ENCODE results near the gene CKS2. TPM values are rescaled to one million over a fixed set of nuclear protein-coding genes. Genes with fewer than 3 reads are reported as not detected.

Gene CKS2
- total and polyA plus RNA-seq, 2 of the 4 experiments (the other 2 are of a cell fraction), result 192 to 261 TPM

GRCh38 chr9:89291741-89292140, 19.3 kb upstream of the CKS2 start:
- Histone ChIP-seq H3K9me1 (ENCODE audit: insufficient read depth, low read length) (no peaks in the 10 kb centered on the region), H4K8ac (ENCODE audit: low read depth in 2 of 2, low read length in 2 of 2) (no peak overlapping the region), H3K27ac (ENCODE audit: insufficient read depth, low read length) (no peak overlapping the region), H3K36me3 (ENCODE audit: control insufficient read depth, insufficient read depth, low read length) (no peaks in the 10 kb centered on the region), H3K4me1 (ENCODE audit: control insufficient read depth, insufficient read depth, low read length) (no peaks in the 10 kb centered on the region), H3K79me1 (ENCODE audit: low read depth in 1 of 2, low read length in 2 of 2) (no peaks in the 10 kb centered on the region), H3K14ac (replicated peaks; ENCODE audit: low read depth, low read length) (no peak overlapping the region), H4K5ac (ENCODE audit: low read depth, low read length) (no peak overlapping the region), H2AFZ (replicated peaks; ENCODE audit: low read length, poor library complexity) (no peak overlapping the region), H4K20me1 (ENCODE audit: insufficient read depth, low read length) (no peaks in the 10 kb centered on the region), H3K4me2 (ENCODE audit: low read depth, low read length) (no peak overlapping the region), H3K9me3 (ENCODE audit: control insufficient read depth, insufficient read depth, low read length) (peaks cover 2% of the 10 kb centered on the region; the same call in 1 of the 2 replicates), H3K56ac (ENCODE audit: extremely low read depth, insufficient read depth, low read length) (no peak overlapping the region), H3K9ac (ENCODE audit: low read depth, low read length) (no peak overlapping the region), H2BK5ac (ENCODE audit: low read depth, low read length, poor library complexity, severe bottlenecking) (no peak overlapping the region), H3K23ac (ENCODE audit: low read depth, low read length) (no peak overlapping the region), H3K18ac (ENCODE audit: low read depth, low read length) (no peak overlapping the region), H3K4me3 (ENCODE audit: insufficient read depth, low read depth, low read length) (no peak overlapping the region), H2AK9ac (replicated peaks; ENCODE audit: low read depth, low read length, poor library complexity) (no peak overlapping the region), H4K91ac (ENCODE audit: insufficient read depth, low read depth, low read length) (no peak overlapping the region), H2BK15ac (ENCODE audit: low read depth, low read length) (no peak overlapping the region), H2BK20ac (ENCODE audit: low read depth, low read length) (no peak overlapping the region), H3K4ac (ENCODE audit: low read depth, low read length) (no peak overlapping the region), H3K27me3 (ENCODE audit: control insufficient read depth, insufficient read depth, low read length) (no peaks in the 10 kb centered on the region), H2AK5ac (ENCODE audit: low read depth, low read length) (no peak overlapping the region), H2BK120ac (ENCODE audit: low read depth, low read length) (no peak overlapping the region)
- DNase-seq (no peak), ATAC-seq (ENCODE audit: low read depth) (no peak)
- in situ Hi-C loops (cut with MboI; ENCODE audit: low sequenced_read_pairs) (no loop called here), dilution Hi-C loops (cut with HindIII; ENCODE audit: low sequenced_read_pairs, unreplicated experiment) (no loop called here), intact Hi-C loops (cut with micrococcal nuclease) (no loop called here)
- TF ChIP-seq, protein P1, sequence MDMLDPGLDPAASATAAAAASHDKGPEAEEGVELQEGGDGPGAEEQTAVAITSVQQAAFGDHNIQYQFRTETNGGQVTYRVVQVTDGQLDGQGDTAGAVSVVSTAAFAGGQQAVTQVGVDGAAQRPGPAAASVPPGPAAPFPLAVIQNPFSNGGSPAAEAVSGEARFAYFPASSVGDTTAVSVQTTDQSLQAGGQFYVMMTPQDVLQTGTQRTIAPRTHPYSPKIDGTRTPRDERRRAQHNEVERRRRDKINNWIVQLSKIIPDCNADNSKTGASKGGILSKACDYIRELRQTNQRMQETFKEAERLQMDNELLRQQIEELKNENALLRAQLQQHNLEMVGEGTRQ (IDR thresholded peaks at IDR 0.05; ENCODE audit: low read depth, low read length), result no peak
- no CpG with 5 or more reads among the region's 2 CpGs for WGBS, 2 experiments (ENCODE audit: extremely low coverage in 2 of 2, insufficient read length in 1 of 2)
- BruUV-seq (replicated peaks), result no TSS peak
- POLR2A ChIA-PET (ENCODE audit: unreplicated experiment), result no interaction called here
- CTCF ChIA-PET, result interaction anchor here (0.6 kb wide), 1 partner anchor 391 kb away, joined by 3 read pairs; no protein-coding TSS in a partner anchor

Measured in IMR-90 (cell line).